Esophagus muscularis mucosa (tissue), 4 donors: ENCODE results near the gene BCAT1. TPM values are rescaled to one million over a fixed set of nuclear protein-coding genes. Genes with fewer than 3 reads are reported as not detected.

ENCODE experiments used
- DNase-seq: peaks from one replicate; pipeline ENCODE4 v3.0.0-alpha.2; 2017; ENCODE audit errors: extremely low spot score
- H3K27ac ChIP-seq, 4 donors: fragments of 200-600 bp; sonication (generic); replicated peaks in 1 of 4; 1 replicate in 3 of 4; 2 replicates in 1 of 4; pipeline ENCODE4 v1.5.1; 2016 to 2019; ENCODE audit warnings: mild to moderate bottlenecking in 1 of 4
- H3K27me3 ChIP-seq, 4 donors: fragments of 200-600 bp; sonication (generic); one replicate each; pipeline versions ENCODE4 v1.5.1 to v1.6.0; 2016 to 2019
- H3K36me3 ChIP-seq, 4 donors: fragments of 200-600 bp; sonication (generic); one replicate each; pipeline ENCODE4 v1.5.1; 2016 to 2019
- H3K4me1 ChIP-seq, 4 donors: fragments of 200-600 bp; sonication (generic); one replicate each; pipeline ENCODE4 v1.5.1; 2016 to 2019
- H3K4me3 ChIP-seq, 4 donors: fragments of 200-600 bp; sonication (generic); 1 replicate in 2 of 4; 2 replicates in 2 of 4; pipeline ENCODE4 v1.5.1; 2016 to 2019; ENCODE audit warnings: mild to moderate bottlenecking in 4 of 4, moderate library complexity in 1 of 4
- H3K9me3 ChIP-seq, 4 donors: fragments of 200-600 bp; sonication (generic); 1 replicate in 3 of 4; 2 replicates in 1 of 4; pipeline ENCODE4 v1.5.1; 2016 to 2019
- CTCF ChIP-seq, 3 experiments: fragments of 200-600 bp in 2 of 3; fragments of 450-650 bp in 1 of 3; sonication (generic) in 2 of 3; IDR thresholded peaks; one replicate each; pipeline ENCODE4 v1.5.1; 2017 to 2019; ENCODE audit warnings: antibody characterized with exemption in 3 of 3, mild to moderate bottlenecking in 2 of 3, moderate library complexity in 1 of 3
- EP300 ChIP-seq: sonication (generic); formaldehyde crosslinking; IDR thresholded peaks from one replicate; pipeline ENCODE4 v1.6.1; 2017; ENCODE audit warnings: antibody characterized with exemption
- POLR2A ChIP-seq: fragments of 450-650 bp; IDR thresholded peaks from one replicate; pipeline ENCODE4 v1.6.1; 2017; ENCODE audit warnings: antibody characterized with exemption, moderate library complexity, mild to moderate bottlenecking, low read depth
- POLR2AphosphoS5 ChIP-seq, 2 donors: sonication (generic); formaldehyde crosslinking; IDR thresholded peaks; one replicate each; pipeline ENCODE4 v1.6.1; 2017; ENCODE audit warnings: antibody characterized with exemption in 2 of 2
- WGBS: methylation state at CpG from one replicate; pipeline ENCODE4 v1.1.5; 2018; 5-methylcytosine and 5-hydroxymethylcytosine counted together
- intact Hi-C: fragments of 100-400 bp; cut with DNase I; formaldehyde crosslinking; loops from one replicate; pipeline ENCODE4 v1.15.1; 2023
- total RNA-seq, 4 donors: library from RNA; depleted of rRNA; stranded (reverse); fragments of >200 nt; gene quantifications; one replicate each; pipeline versions ENCODE4 v1.1.0 to v1.2.1, GENCODE V29; 2016

Gene BCAT1
- total RNA-seq, 4 donors from 2014 or later: 9.1 to 23.4 (median 14.7) TPM

GRCh38 chr12:24760162-24760561, 188.7 kb downstream of the BCAT1 start:
- no peak for DNase-seq
- 54% methylated on average over 1 of the region's 1 CpG for WGBS
- Histone ChIP-seq H3K36me3 (no peaks in the 10 kb centered on the region), H3K4me1 (peaks cover 0 to 7% (median 0%) of the 10 kb centered on the region in 4 donors), H3K9me3 (no peaks in the 10 kb centered on the region), H3K27ac (no peak overlapping the region), H3K4me3 (no peak overlapping the region), H3K27me3 (no peaks in the 10 kb centered on the region)
- TF ChIP-seq EP300 (no peak), POLR2AphosphoS5 (IDR thresholded peaks at IDR 0.05) (no peak), POLR2A (no peak), CTCF (IDR thresholded peaks at IDR 0.05) (no peak)
- intact Hi-C loops: no loop called here

Other genes starting within 250 kb of the BCAT1 start
- 1 to 10 TPM in 1 of 4 donors, under 1 TPM in 2, not detected in 1; 0.26 to 1.3 (median 0.40) TPM for gene DNAI7, start 246.1 kb upstream of the BCAT1 start, total RNA-seq
- 10 to 100 TPM; 26.4 to 61.9 (median 40.3) TPM for gene ETFRF1, start 246.1 kb upstream of the BCAT1 start, total RNA-seq